ENCODE measurements around the gene EDEM1.

DNA sequence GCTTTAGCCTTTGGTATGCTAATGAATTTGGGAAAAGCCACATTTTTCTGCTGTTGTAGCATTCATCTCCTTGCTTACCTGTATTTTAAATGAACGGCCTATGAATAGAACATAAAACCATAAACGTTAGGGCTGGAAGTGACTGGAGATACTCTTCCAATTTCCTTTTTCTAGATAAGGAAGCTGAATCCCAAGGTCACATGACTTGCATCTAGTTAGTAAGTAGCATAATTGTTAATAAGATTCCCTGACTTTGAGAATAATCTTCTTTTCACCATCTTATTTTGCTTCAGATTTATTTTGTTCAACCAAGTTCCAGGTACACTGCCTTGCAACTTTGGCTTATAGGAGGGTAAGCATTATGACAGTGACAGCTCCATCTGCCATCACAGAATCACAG lies 20.7 kb upstream of the EDEM1 start:
- TF ChIP-seq, protein P1, sequence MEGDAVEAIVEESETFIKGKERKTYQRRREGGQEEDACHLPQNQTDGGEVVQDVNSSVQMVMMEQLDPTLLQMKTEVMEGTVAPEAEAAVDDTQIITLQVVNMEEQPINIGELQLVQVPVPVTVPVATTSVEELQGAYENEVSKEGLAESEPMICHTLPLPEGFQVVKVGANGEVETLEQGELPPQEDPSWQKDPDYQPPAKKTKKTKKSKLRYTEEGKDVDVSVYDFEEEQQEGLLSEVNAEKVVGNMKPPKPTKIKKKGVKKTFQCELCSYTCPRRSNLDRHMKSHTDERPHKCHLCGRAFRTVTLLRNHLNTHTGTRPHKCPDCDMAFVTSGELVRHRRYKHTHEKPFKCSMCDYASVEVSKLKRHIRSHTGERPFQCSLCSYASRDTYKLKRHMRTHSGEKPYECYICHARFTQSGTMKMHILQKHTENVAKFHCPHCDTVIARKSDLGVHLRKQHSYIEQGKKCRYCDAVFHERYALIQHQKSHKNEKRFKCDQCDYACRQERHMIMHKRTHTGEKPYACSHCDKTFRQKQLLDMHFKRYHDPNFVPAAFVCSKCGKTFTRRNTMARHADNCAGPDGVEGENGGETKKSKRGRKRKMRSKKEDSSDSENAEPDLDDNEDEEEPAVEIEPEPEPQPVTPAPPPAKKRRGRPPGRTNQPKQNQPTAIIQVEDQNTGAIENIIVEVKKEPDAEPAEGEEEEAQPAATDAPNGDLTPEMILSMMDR (conservative IDR thresholded peaks at IDR 0.05): no peak
- TF ChIP-seq ZFX (IDR thresholded peaks at IDR 0.05): no peak
